ENCODE results near the gene OPN1MW3.
"Not testable (repeated sequence)": the region's sequence is repeated elsewhere in the genome, so short reads cannot be mapped to it uniquely, and the experiment has no call there.

The OPN1MW3 gene

DNA sequence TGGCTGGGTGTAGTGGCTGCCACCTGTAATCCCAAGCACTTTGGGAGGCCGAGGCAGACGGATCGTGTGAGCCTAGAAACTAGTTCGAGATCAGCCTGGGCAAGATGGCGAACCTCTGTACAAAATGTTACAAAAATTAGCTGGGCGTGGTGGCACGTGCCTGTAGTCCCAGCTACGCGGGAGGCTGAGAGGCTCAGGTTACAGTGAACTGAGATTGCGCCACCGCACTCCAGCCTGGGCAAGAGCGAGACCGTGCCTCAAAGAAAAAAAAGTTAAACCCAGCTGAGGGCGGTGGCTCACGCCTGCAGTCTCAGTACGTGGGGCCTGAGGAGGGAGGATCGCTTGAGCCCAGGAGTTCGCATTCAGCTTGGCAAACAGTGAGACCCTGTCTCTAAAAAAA lies 39.3 kb downstream of the OPN1MW3 start:
- FAIRE-seq = no peak

DNA sequence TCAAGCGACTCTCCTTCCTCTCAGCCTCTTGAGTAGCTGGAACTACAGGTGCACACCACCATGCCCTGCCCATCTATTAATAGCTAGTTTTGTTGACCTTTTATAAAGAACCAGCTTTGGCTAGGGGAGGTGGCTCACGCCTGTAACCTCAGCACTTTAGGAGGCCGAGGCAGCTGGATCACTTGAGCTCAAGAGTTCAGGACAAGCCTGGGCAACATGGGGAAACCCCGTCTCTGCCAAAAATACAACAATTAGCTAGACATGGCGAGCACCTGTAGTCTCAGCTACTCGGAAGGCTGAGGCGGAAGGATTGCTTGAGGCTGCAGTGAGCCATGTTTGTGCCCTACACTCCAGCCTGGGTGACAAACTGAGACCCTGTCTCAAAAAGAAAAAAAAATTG lies 40.9 kb downstream of the OPN1MW3 start:
- FAIRE-seq = no peak

DNA sequence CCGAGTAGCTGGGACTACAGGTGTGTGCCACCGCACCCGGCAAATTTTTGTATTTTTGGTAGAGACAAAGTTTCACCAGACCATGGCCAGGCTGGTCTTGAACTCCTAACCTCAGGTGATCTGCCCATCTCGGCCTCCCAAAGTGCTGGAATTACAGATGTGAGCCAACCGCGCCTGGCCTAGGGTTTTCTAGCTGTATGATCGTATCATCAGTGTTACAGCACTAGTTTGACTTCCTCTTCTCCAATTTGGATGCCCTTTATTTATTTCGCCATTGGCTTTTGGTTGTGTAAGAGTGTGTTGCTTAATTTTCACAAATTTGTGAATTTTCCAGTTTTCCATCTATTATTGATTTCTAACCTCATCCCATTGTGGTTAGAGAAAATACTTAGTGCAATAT lies 43.4 kb downstream of the OPN1MW3 start:
- FAIRE-seq = no peak

DNA sequence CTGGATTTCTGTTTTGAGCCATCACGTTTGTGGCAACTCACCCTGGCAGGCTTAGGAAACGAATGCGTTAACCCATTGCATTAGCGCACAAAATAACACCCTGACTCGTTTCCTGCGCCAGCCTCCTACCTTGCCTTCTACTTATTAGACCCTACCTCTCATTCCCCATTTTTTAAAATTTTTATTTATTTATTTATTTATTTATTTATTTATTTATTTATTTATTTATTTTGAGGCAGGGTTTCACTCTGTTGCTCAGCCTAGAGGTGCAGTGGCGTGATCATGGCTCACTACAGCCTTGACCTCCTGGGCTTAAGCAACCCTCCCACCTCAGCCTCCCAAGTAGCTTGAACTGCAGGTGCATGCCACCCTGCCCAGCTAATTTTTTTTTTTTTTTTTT lies 45.6 kb downstream of the OPN1MW3 start:
- FAIRE-seq = not testable (repeated sequence)

DNA sequence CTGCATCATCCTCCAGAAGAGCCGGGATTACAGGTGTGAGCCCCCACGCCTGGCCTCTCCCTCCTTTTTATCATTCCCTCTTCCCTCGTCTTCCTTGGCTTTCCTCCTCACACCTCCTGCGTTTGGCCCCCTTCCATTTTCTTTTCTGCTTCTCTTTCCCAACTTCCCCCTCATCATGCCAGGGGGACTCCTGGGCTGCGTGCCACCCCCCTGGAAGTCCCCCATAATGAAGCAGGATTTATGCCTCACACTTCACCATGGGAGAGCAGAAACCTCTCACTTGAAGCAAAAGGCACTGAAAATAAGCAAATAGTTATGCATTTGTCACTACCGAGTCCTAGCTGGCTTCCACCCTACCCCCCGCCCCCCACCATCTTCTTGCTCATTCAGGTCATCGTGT lies 46.1 kb downstream of the OPN1MW3 start:
- no peak for FAIRE-seq

DNA sequence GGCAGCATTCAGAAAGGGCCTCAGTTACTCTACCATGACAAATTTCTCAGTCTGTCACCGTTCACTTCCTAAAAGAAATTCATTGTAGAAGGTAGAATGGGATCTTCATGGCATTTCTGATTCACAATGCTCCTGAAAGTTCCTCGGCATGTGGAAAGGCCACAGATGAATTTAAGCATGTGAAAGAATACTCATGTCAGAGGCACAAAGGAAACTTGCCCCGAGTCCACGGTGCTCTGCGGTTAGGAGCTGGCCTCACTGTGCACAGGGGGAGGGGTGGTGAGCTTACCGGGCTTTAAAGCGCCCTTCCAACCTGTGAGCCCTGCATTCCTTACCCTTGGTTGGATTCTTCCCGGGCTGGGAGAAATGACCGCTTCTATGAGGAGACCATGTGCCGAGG lies 47.5 kb downstream of the OPN1MW3 start:
- no peak for FAIRE-seq

DNA sequence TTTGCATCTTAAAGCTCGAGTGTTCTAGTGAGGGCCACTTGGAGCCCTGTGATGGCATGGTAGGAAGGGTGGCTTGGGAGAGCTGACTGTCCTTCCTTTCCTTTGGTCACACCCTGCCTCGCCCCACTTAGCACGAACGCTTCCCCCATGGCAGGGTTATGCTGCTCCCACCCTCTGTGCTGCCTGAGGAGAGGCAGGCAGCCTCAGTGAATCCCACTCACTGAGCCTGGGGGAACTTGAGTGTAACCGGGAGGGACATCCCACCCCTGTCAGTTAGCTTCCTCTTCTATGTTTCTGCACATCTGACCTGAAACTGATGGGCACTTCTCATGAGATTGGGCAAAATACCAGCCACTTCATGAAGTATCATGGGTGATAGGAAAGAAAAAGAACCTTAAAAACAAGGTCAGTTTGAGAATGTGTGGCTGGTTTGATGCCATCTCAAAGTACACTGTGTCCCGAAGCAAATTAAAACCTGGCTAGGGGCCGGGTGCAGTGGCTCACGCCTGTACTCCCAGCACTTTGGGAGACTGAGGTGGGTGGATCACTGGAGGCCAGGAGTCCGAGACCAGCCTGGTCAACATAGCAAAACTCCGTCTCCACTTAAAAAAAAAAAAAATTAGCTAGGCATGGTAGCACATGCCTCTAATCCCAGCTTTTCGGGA lies 48.3 kb downstream of the OPN1MW3 start:
- no peak for FAIRE-seq

DNA sequence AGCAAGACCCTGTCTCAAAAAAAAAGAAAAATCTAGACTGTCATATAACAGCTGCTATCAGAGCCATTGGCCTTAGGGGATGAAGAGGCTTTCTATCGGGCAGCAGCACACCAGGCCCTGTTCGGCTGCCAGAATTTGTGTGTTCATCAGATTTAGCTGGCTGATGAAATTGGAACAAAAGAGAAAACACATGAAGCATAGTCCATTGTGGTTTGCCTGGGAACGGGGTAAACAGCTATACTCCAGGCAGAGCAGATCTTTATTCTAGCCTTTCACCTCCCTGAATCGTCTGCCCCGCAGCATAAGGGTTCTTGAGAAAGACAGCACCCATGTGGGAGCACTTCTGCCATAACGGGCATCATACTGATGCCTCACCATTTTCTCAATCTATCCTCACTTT lies 49.8 kb downstream of the OPN1MW3 start:
- FAIRE-seq = no peak

DNA sequence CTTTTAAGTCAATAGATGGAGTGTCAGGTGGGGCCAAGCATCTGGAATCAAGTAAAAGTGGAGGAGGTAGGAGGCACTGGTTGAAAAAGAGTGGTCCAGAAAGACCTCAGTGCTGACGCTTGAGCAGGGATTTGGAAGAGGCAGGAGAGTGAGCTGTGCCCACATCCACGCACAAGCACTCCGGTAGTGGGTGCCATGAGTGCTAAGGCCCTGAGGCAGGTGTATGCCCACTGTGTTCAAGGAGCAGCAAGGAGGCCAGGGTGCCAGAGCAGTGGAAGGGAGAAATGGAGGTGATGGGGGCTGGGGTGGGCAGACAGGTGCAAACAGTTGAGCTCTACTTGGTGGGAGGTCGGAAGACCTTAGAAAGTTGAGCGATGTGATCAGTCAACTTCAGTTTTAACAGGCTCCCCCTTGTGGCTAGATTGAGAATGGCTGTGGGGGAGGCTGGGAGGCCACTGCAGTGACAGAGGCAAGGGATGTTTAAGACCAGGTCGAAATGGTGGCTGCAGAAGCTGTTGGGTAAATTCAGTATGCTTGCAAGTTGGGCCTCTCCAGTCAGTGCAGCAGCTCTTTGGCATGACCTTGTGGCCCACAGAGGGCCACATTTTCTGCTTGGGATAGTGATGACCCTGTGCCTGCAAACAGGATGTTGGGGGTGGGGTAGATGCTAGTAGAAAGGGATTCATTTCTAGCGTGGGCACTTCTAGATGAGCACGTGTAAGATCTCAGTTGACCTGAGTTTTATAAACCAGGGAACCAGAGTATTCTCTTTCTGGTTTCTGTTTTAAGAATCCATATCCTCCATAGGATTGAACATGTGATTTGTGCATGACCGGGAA lies 50.9 kb downstream of the OPN1MW3 start:
- no peak for FAIRE-seq

DNA sequence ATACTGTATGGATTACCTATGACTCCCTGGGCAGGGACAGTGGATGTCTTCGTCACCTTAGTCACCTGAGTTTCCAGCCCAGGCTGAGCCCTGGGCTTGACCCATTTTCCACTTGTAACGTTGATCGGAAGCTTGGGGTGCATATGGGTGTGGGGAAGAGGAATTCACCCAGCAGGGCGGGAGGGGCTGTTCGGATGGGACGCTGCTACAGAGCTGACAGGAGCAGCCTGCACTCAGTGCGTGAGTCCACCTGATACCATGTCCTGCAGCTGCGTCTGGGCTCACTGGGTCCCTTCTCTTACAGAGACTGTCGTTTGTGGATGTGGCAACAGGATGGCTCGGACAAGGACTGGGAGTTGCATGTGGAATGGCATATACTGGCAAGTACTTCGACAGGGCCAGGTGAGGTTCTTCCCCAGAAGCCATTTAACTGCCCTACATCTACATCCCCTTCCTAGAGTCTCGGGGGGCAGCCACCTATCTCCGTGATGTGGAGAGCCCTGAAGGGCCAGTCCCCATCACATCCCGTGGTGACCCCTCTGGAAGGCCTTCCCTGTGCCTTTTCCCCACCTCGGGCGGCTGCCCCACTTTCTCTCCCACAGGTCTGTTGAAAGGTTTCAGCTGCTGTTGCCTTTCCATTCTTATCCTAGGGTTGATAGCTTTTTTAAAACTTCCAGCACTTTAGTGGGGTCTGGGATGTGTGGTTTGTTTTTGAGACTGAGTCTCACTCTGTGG lies 51.8 kb downstream of the OPN1MW3 start:
- no peak for FAIRE-seq

DNA sequence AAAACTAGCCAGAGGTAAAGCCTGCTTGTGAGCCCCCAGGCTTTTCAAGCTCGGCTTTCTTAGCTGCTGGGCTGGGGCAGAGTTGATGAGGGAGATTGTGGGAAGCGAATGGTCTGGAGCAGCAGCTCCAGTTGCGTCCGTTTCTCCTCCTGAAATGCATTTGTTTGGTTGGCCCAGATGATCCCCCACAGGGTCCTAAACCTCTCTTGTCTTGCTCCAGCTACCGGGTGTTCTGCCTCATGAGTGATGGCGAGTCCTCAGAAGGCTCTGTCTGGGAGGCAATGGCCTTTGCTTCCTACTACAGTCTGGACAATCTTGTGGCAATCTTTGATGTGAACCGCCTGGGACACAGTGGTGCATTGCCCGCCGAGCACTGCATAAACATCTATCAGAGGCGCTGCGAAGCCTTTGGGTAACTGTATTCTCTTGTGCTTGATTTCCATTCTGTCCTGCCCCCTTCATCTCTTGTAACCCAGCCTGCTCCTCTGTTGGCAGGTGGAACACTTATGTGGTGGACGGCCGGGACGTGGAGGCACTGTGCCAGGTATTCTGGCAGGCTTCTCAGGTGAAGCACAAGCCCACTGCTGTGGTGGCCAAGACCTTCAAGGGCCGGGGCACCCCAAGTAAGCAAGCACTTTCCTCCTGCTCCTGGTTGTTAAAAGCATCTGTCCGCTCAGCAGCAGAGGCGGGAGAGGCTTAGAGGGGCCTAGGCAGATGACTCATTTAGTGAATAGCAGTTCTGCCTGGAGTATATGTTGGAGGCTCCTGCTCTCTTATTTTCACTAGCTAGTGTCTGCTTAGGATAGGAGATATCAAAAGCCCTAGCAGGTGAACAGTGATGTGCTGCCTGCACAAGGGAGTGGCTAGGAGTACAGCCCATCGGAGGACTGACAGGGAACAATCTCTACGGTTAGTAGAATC lies 53.5 kb downstream of the OPN1MW3 start:
- FAIRE-seq = no peak

DNA sequence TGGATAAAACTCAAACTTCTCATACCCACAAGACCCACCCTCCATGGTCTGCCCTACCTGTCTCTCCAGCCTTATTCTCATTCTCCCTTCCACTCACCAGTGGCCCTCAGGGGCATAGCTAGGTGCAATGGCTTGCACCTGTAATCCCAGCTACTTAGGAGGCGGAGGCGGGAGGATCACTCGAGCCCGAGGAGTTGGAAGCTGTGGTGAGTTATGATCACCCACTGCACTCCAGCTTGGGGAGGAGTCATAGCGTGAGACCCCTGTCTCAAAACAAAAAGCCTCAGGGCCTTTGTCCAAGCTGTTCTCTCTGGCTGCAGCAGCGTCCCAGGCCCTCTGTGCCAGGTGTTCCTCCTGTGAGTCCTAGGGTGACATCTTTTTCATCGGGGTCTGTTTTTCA lies 54.7 kb downstream of the OPN1MW3 start:
- FAIRE-seq = no peak

DNA sequence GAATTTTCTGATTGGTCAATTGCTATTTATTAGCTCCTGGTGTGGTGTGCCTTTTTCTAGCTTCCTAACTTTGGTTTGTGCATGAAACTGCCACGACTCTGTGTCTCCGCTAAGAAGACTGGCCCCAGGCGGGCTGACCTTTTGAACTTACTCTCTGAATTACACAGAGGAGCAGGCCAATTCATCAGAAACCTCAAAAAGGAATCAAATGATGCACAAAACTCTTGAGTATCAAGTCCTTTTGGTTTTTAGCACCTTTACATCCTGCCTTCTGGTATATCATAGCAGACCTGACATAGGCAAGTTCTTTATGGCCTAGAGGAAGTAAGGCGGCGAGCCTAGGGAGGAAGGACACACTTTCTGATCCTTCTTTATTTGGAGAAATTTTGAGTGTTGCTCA lies 55.8 kb downstream of the OPN1MW3 start:
- no peak for FAIRE-seq

DNA sequence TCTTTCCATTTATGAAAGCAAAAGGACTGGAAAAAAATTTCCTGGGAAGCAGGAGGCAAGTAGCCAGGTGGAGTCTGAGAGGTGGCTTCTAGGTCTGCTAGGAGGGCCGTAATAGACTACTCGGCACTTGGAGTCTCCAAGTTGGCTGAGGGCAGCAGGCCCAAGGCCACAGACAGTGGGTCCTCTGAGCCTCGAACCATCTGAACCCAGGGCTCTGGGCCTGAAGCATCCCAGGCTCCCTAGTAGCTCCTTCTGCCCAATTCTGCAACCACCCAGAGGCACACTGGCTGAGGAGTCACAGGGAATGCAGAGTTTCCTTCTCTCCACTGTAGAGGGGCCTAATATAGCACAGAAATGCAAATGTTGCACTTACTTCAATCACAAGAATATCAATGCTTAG lies 58.0 kb downstream of the OPN1MW3 start:
- no peak for FAIRE-seq

DNA sequence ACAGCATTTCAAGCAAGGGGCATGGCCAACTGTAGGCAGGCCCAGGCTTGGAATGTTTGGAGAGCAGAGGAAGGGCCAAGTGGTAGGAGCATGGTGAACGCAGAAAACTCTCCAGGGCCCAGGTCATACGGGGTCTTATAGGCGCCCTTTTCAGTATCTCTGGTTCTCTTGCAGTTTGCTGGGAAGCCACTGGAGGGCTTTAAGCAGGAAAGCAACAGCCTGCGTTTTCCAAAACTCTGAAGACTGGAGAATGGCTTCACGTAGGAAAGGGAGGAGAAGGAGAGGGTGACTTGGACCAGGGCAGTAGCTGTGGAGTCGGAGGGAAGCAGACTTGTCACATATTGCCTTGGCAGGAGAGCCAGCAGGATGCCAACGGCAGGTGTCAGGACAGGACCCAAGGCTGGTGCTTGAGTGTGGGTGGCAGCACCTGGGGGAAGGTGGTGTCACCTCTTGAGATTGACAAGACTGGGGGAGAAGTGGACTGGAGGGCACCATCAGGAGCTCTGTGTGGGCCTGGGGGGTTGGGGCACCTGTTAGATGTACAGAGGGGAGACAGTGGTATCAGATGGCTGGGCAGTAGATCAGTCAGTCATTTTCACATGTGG lies 60.1 kb downstream of the OPN1MW3 start:
- no peak for FAIRE-seq

DNA sequence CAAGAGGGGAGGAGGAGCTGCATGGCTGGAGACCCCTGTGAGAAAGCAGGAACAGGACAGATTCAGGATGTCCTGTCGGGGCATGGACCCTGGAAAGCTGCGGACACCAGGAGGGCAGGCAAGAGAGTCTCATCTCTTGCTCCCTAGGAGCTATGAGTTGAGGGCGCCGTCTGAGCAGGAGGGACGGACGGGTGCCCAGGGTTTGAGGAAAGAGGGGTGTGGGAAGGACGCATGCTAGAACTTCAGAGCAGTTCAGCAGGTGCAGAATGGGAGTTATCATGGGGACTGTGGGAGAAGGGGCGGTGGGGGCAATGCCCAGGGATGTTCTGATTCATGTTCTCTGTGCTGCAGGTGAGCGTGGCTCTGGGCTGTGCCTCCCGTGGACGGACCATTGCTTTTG lies 63.0 kb downstream of the OPN1MW3 start:
- FAIRE-seq = no peak

Data from A204.1 (cell line).